BJ (cell line): ENCODE results near the gene GOLGA6L7. TPM values are rescaled to one million over a fixed set of nuclear protein-coding genes. Genes with fewer than 3 reads are reported as not detected.
"Not testable (repeated sequence)": the region's sequence is repeated elsewhere in the genome, so short reads cannot be mapped to it uniquely, and the experiment has no call there.

Experiments
- CTCF ChIA-PET: fragments of 350-600 bp; formaldehyde crosslinking; extraction: SDS; loops from one replicate; lab custom pipeline; 2021; ENCODE audit warnings: antibody characterized with exemption, inconsistent platforms; lab: Yijun Ruan, JAX
- POLR2A ChIA-PET: fragments of 300-600 bp; sonication (Branson Sonifier 250); formaldehyde crosslinking; extraction: SDS; loops from one replicate; lab custom pipeline; 2021; ENCODE audit warnings: antibody characterized with exemption; lab: Charles Lee
- DNase-seq: peaks from one replicate; pipeline ENCODE4 v3.0.0-alpha.2; 2011; ENCODE audit warnings: low read depth
- H3K27me3 ChIP-seq: 2 replicates; pipeline ENCODE4 v1.6.0; 2011; ENCODE audit warnings: low read length; ENCODE audit not compliant: control insufficient read depth, insufficient read depth
- H3K36me3 ChIP-seq: 2 replicates; pipeline ENCODE4 v1.5.1; 2011; ENCODE audit warnings: low read length; ENCODE audit not compliant: control insufficient read depth, insufficient read depth
- H3K4me3 ChIP-seq: 2 replicates; pipeline ENCODE4 v1.5.1; 2011; ENCODE audit warnings: low read depth, mild to moderate bottlenecking, control low read depth, low read length
- polyA plus RNA-seq: library from polyadenylated mRNA; depleted of rRNA; stranded (reverse); fragments of >200 nt; gene quantifications from 2 replicates; pipeline ENCODE4 v1.2.3, GENCODE V29; 2011; rRNA removed
- TF ChIP-seq, protein P1 (sequence below): IDR thresholded peaks from 2 replicates; pipeline ENCODE4 v1.5.1; 2011; ENCODE audit warnings: low read depth, mild to moderate bottlenecking, control low read depth, inconsistent platforms, low read length, moderate library complexity; ENCODE audit not compliant: insufficient read depth

GOLGA6L7 gene
- polyA plus RNA-seq, 1 experiment = not detected

DNA sequence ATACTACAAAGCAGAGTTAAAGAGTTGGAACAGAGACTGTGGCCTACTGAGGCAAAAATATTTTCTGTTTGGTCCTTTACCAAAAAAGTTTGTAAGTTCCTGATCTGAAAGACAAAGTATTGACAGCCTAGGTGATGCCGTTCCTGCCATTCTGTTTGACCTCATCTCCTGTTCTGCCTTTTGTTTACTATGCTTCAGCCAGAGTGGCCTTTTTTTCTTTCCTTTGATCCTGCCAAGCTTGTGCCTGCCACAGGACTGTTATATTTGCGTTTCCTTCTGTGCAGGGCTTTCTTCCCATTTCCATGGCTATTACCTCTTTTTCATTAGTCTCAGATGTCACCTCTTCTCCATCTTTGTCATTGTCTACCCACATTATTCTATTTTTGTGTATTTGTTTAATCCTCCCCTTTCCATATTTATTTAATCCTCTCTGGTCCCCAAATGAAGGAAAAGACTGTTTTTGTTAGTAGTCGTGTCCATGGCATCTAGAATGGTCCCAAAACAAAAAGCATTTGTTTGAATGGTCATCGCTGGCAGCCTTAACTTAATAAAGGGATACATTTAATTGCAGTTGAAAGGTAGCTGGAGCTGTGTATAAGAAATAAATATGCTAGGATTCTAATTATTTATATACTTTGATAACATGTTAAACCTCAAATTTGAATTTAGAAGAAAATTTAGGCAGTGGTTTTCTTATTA, 36.4 kb downstream of the GOLGA6L7 start:
- H3K27me3 ChIP-seq, H3K4me3 ChIP-seq, CTCF ChIA-PET, DNase-seq, POLR2A ChIA-PET, H3K36me3 ChIP-seq: not testable (repeated sequence)

DNA sequence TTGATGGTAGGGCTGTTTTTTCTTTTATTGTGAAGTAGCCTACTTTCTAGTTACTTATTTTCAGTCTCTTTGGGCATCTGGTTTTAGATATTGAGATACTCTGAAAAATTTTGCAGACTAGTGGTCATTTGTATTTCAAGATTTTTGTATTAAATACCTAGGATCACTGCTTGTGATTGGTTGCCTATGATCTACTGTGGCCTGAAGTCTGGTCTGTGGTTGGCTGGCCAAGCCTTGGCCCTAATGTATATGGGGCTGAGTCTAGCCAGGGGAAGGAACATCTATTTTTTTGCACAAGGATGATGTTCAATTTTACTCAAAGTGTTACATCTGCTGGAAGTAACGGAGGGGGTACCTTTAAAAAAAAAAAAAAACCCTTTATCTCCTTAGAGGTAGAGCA, 38.0 kb downstream of the GOLGA6L7 start:
- H3K36me3 ChIP-seq, CTCF ChIA-PET, H3K4me3 ChIP-seq, H3K27me3 ChIP-seq, DNase-seq, POLR2A ChIA-PET: not testable (repeated sequence)

DNA sequence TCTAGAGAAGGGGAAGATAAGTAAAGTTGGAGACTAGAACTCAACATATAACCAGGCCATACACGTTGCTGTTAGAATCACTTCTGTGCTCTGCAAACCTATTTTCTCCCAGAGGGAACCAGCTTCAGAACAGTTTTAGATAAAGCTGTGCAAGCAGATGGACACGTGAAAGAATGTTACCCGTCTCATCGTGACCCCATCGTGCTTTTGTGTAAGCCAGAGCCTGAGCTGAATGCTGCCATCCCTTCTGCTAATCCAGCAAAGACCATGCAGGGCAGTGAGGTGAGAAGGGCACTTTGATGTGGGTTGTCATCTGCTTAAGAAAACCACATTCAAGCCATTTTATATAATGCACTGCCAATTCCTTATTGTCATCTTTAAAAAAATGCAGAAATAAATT, 40.3 kb downstream of the GOLGA6L7 start:
- H3K27me3 ChIP-seq, H3K4me3 ChIP-seq, H3K36me3 ChIP-seq, DNase-seq, CTCF ChIA-PET, POLR2A ChIA-PET: not testable (repeated sequence)

DNA sequence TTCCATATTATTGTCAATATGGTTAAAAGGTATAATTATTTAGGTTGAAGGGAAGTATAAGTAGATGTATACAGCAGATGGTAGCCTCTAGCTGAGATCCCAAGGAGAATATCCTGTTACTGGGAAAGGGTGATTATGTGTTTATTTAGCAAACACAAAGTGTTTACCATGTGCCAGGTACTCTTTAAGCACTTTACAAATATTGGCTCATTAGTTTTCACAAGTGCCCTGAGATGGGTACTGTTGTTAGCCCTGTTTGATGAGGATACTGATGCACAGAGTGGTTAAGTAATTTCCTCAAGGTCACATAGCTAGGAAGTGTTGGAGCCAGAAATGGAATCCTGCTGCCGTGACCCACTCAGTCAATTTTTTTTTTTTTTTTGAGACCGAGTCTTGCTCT, 48.1 kb downstream of the GOLGA6L7 start:
- CTCF ChIA-PET, H3K4me3 ChIP-seq, DNase-seq, H3K27me3 ChIP-seq, POLR2A ChIA-PET, H3K36me3 ChIP-seq: not testable (repeated sequence)

DNA sequence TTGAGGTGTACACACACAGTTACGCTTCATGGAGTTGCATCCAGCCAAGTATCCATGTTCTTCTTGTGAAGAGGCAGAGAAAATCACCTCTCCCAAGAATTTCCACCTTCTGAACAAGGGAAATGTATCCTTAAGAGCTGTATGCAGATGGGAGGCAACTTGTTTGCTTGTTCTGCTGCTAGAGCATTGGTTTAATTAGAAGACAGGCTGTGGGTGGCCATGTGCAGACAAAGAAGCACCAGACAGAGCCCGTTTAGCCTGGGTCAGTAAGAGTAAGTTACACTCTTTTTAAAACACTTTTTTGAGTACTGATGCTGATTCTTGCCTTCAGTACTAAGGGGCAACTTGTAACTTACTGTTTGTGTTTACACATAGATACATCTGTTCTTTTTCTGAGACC, 50.2 kb downstream of the GOLGA6L7 start:
- CTCF ChIA-PET, POLR2A ChIA-PET, H3K36me3 ChIP-seq, DNase-seq, H3K4me3 ChIP-seq, H3K27me3 ChIP-seq: not testable (repeated sequence)

DNA sequence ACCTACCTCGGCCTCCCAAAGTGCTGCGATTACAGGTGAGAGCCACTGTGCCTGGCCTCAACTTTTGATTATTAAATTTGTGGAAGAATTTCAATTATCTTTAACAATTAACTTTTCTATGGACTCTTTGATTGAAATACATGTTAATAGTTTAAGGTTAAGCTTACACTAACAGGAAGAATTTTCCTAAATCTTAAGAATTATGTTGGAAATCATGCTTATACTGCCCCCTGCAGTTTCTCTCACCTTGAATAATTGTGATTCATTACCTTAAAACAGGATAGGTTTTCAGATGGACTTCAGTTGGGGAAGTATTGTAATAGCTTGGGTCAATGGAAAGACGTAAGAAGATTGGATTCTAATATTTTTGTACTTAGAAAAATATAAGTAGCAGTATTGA, 54.2 kb downstream of the GOLGA6L7 start:
- H3K4me3 ChIP-seq, H3K36me3 ChIP-seq, H3K27me3 ChIP-seq, POLR2A ChIA-PET, DNase-seq: not testable (repeated sequence)
- CTCF ChIA-PET = interaction anchor here (1.1 kb wide), 1 partner anchor 1903 kb away, joined by 3 read pairs; no protein-coding TSS in a partner anchor
- TF ChIP-seq, protein P1, sequence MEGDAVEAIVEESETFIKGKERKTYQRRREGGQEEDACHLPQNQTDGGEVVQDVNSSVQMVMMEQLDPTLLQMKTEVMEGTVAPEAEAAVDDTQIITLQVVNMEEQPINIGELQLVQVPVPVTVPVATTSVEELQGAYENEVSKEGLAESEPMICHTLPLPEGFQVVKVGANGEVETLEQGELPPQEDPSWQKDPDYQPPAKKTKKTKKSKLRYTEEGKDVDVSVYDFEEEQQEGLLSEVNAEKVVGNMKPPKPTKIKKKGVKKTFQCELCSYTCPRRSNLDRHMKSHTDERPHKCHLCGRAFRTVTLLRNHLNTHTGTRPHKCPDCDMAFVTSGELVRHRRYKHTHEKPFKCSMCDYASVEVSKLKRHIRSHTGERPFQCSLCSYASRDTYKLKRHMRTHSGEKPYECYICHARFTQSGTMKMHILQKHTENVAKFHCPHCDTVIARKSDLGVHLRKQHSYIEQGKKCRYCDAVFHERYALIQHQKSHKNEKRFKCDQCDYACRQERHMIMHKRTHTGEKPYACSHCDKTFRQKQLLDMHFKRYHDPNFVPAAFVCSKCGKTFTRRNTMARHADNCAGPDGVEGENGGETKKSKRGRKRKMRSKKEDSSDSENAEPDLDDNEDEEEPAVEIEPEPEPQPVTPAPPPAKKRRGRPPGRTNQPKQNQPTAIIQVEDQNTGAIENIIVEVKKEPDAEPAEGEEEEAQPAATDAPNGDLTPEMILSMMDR = 0 out of 2 replicates have a peak, but pooled peaks have one; percentile 20

Other genes starting within 250 kb of the GOLGA6L7 start
- gene GOLGA8M, start 136.2 kb downstream of the GOLGA6L7 start, polyA plus RNA-seq = 0.63 and 0.76 TPM in 2 replicates
- gene APBA2, start 37.3 kb upstream of the GOLGA6L7 start, polyA plus RNA-seq = 8.5 and 15.1 TPM in 2 replicates